ENCODE measurements around the gene CCNF. TPM values are rescaled to one million over a fixed set of nuclear protein-coding genes. Genes with fewer than 3 reads are reported as not detected.

Gene CCNF
- total and polyA plus RNA-seq, 11 donors, result 0.38 to 6.0 (median 1.6) TPM

GRCh38 chr16:2447920-2448583 lies 18.8 kb downstream of the CCNF start:
- WGBS, 4 donors, result 89 to 94% (median 92%) methylated on average over 11 of the region's 11 CpGs
- Histone ChIP-seq H3K27ac (no peak overlapping the region), H3K27me3 (no peaks in the 10 kb centered on the region), H3K4me3 (no peak overlapping the region), H3K36me3 (peaks cover 0 to 54% (median 12%) of the 10 kb centered on the region in 9 donors), H3K9me3 (no peaks in the 10 kb centered on the region), H3K4me1 (no peaks in the 10 kb centered on the region)
- ATAC-seq (peak in 1 of 4 donors; percentile 48), DNase-seq (no peak)
- intact Hi-C loops (cut with DNase I), result no loop called here
- TF ChIP-seq POLR2A (IDR thresholded peaks at IDR 0.05), result no peak
- TF ChIP-seq CTCF (IDR thresholded peaks at IDR 0.05), result no peak

- WGBS, 4 donors, result 94 to 98% (median 97%) methylated on average over 16 to 25 of the region's 25 CpGs
- peaks cover 0 to 59% (median 12%) of the 10 kb centered on the region in 9 donors for H3K36me3 ChIP-seq
Observed at GRCh38 chr16:2449118-2449517, 19.9 kb downstream of the CCNF start.

GRCh38 chr16:2450535-2450934 lies 21.3 kb downstream of the CCNF start:
- WGBS, 4 donors, result 91 to 95% (median 92%) methylated on average over 6 to 8 of the region's 8 CpGs
- peak in 1 of 4 donors; percentile 20 for ATAC-seq
- intact Hi-C loops (cut with DNase I), result no loop called here
- no peak for DNase-seq
- H3K4me3 ChIP-seq, result no peak overlapping the region
- H3K9me3 ChIP-seq, result no peaks in the 10 kb centered on the region
- no peaks in the 10 kb centered on the region for H3K4me1 ChIP-seq
- no peaks in the 10 kb centered on the region for H3K27me3 ChIP-seq
- H3K36me3 ChIP-seq, result peaks cover 0 to 51% (median 2%) of the 10 kb centered on the region in 9 donors
- H3K27ac ChIP-seq, result no peak overlapping the region
- TF ChIP-seq CTCF (IDR thresholded peaks at IDR 0.05) (no peak), POLR2A (IDR thresholded peaks at IDR 0.05) (no peak)

More at GRCh38 chr16:2449118-2449517, 19.9 kb downstream of the CCNF start:
- DNase-seq, result no peak
- Histone ChIP-seq H3K27ac (no peak overlapping the region), H3K4me1 (no peaks in the 10 kb centered on the region), H3K4me3 (no peak overlapping the region), H3K27me3 (no peaks in the 10 kb centered on the region), H3K9me3 (no peaks in the 10 kb centered on the region)
- TF ChIP-seq POLR2A (IDR thresholded peaks at IDR 0.05) (no peak), CTCF (IDR thresholded peaks at IDR 0.05) (no peak)
- no peak for ATAC-seq
- intact Hi-C loops (cut with DNase I), result no loop called here

- Histone ChIP-seq H3K4me3 (no peak overlapping the region), H3K27me3 (no peaks in the 10 kb centered on the region), H3K36me3 (peaks cover 0 to 46% (median 2%) of the 10 kb centered on the region in 9 donors), H3K4me1 (no peaks in the 10 kb centered on the region), H3K9me3 (no peaks in the 10 kb centered on the region), H3K27ac (no peak overlapping the region)
- intact Hi-C loops (cut with DNase I), result no loop called here
- TF ChIP-seq POLR2A (IDR thresholded peaks at IDR 0.05), result no peak
- no peak for TF ChIP-seq CTCF (IDR thresholded peaks at IDR 0.05)
- 93 to 96% (median 95%) methylated on average over 19 of the region's 19 CpGs for WGBS, 4 donors
- ATAC-seq, result no peak
- DNase-seq, result no peak
Observed at GRCh38 chr16:2450975-2451381, 21.7 kb downstream of the CCNF start.

All from heart left ventricle (tissue), 16 donors.